K562 treated with DMSO at 1 percent for 4 hours (cell line): ENCODE data around the gene SLCO1B3. TPM values are rescaled to one million over a fixed set of nuclear protein-coding genes. Genes with fewer than 3 reads are reported as not detected.

Experiments
- total RNA-seq: library from RNA; unstranded; fragments of 300-600 nt; gene quantifications from 2 replicates; pipeline ENCODE4 v1.2.3, GENCODE V29; 2022; ENCODE audit not compliant: insufficient read depth

Gene SLCO1B3
- not detected in 2 replicates for total RNA-seq

GRCh38 chr12:20810487-20810886, at the start of gene SLCO1B3:
Gene SLCO1B3, plus strand, starts transcription at chr12:20810705. Its CDS starts 5,034 bp downstream, at chr12:20815739.

Other genes with a start within 250 kb of the SLCO1B3 start
- gene SLCO1C1, start 115.4 kb upstream of the SLCO1B3 start, total RNA-seq, result not detected in 2 replicates